Lower lobe of right lung (tissue), 2 donors: ENCODE data around the gene ACBD6. TPM values are rescaled to one million over a fixed set of nuclear protein-coding genes. Genes with fewer than 3 reads are reported as not detected.

ENCODE experiments used
- ATAC-seq, 2 donors: fragments of 200-7000 bp; cut with Tn5 transposase; one replicate each; pipeline ENCODE4 v1.9.1; 2020 to 2022; ENCODE audit warnings: mild to moderate bottlenecking in 2 of 2, moderate library complexity in 2 of 2
- DNase-seq: peaks from one replicate; pipeline ENCODE4 v3.0.0-alpha.2; 2020
- H3K27ac ChIP-seq: fragments of 200-600 bp; one replicate; pipeline ENCODE4 v1.8.0; 2022
- H3K27me3 ChIP-seq: fragments of 200-600 bp; one replicate; pipeline ENCODE4 v1.8.0; 2022; ENCODE audit warnings: low read depth
- H3K36me3 ChIP-seq: fragments of 200-600 bp; one replicate; pipeline ENCODE4 v1.8.0; 2022; ENCODE audit warnings: mild to moderate bottlenecking
- H3K4me1 ChIP-seq: fragments of 200-600 bp; one replicate; pipeline ENCODE4 v1.8.0; 2022
- H3K4me3 ChIP-seq: fragments of 200-600 bp; one replicate; pipeline ENCODE4 v1.8.0; 2022; ENCODE audit warnings: mild to moderate bottlenecking
- H3K9me3 ChIP-seq: fragments of 200-600 bp; one replicate; pipeline ENCODE4 v1.8.0; 2022
- CTCF ChIP-seq: fragments of 200-600 bp; IDR thresholded peaks from one replicate; pipeline ENCODE4 v1.8.0; 2022; ENCODE audit warnings: antibody characterized with exemption, mild to moderate bottlenecking
- intact Hi-C: fragments of 100-400 bp; cut with DNase I; formaldehyde crosslinking; loops from one replicate; pipeline ENCODE4 v1.11.0; 2022
- total RNA-seq: library from RNA; stranded (reverse); fragmentation: NEBNext Ultra II Directional; extraction: Animal tissue kit (Norgen Biotek cat#: 25700); gene quantifications from one replicate; pipeline ENCODE4 v1.2.1, GENCODE V29; 2021
- donor health status: DM: no; HTN: yes; CAD: no; lungs with severe emphysema.

The ACBD6 gene
- total RNA-seq, 1 donor from 2014 or later, result 37.4 TPM

- Histone ChIP-seq H3K27me3 (no peaks in the 10 kb centered on the region), H3K27ac (no peak overlapping the region), H3K4me3 (no peak overlapping the region), H3K36me3 (no peaks in the 10 kb centered on the region), H3K4me1 (no peaks in the 10 kb centered on the region), H3K9me3 (no peaks in the 10 kb centered on the region)
- no peak for TF ChIP-seq CTCF
- intact Hi-C loops, result no loop called here
- no peak for DNase-seq
- no peak for ATAC-seq
Measured at GRCh38 chr1:180294711-180295110, 207.7 kb downstream of the ACBD6 start.

- Histone ChIP-seq H3K9me3 (no peaks in the 10 kb centered on the region), H3K4me1 (no peaks in the 10 kb centered on the region), H3K27ac (no peak overlapping the region), H3K36me3 (peaks cover 17% of the 10 kb centered on the region), H3K4me3 (no peak overlapping the region), H3K27me3 (no peaks in the 10 kb centered on the region)
- intact Hi-C loops, result no loop called here
- DNase-seq (no peak), ATAC-seq (no peak)
- no peak for TF ChIP-seq CTCF
Measured at GRCh38 chr1:180291004-180291403, 211.4 kb downstream of the ACBD6 start.

- H3K9me3 ChIP-seq, result no peaks in the 10 kb centered on the region
- no peak for TF ChIP-seq CTCF
- H3K4me3 ChIP-seq, result no peak overlapping the region
- no peaks in the 10 kb centered on the region for H3K4me1 ChIP-seq
- no peak overlapping the region for H3K27ac ChIP-seq
- H3K36me3 ChIP-seq, result peaks cover 17% of the 10 kb centered on the region
- DNase-seq, result no peak
- H3K27me3 ChIP-seq, result no peaks in the 10 kb centered on the region
- ATAC-seq, result no peak
- intact Hi-C loops, result no loop called here
Measured at GRCh38 chr1:180290265-180291001, 211.9 kb downstream of the ACBD6 start.

- no peak for TF ChIP-seq CTCF
- H3K9me3 ChIP-seq, result no peaks in the 10 kb centered on the region
- peaks cover 24% of the 10 kb centered on the region for H3K36me3 ChIP-seq
- no peak overlapping the region for H3K4me3 ChIP-seq
- no peak for ATAC-seq
- no peaks in the 10 kb centered on the region for H3K27me3 ChIP-seq
- no peaks in the 10 kb centered on the region for H3K4me1 ChIP-seq
- no peak for DNase-seq
- H3K27ac ChIP-seq, result no peak overlapping the region
- intact Hi-C loops, result no loop called here
Measured at GRCh38 chr1:180288940-180289339, 213.4 kb downstream of the ACBD6 start.

GRCh38 chr1:180287988-180288705, 214.2 kb downstream of the ACBD6 start:
- Histone ChIP-seq H3K27ac (no peak overlapping the region), H3K9me3 (no peaks in the 10 kb centered on the region), H3K4me3 (no peak overlapping the region), H3K36me3 (peaks cover 24% of the 10 kb centered on the region), H3K27me3 (no peaks in the 10 kb centered on the region), H3K4me1 (no peaks in the 10 kb centered on the region)
- DNase-seq (no peak), ATAC-seq (no peak)
- intact Hi-C loops, result no loop called here
- TF ChIP-seq CTCF, result no peak
